Astrocyte (in vitro differentiated cells and primary cell): ENCODE data around the gene SMIM44. TPM values are rescaled to one million over a fixed set of nuclear protein-coding genes. Genes with fewer than 3 reads are reported as not detected.
A peak's percentile ranks its signal among the peaks of the same experiment; 100 is the strongest.
"Not testable (repeated sequence)": the region's sequence is repeated elsewhere in the genome, so short reads cannot be mapped to it uniquely, and the experiment has no call there.

Source experiments
- DNase-seq: peaks from one replicate; pipeline ENCODE4 v3.0.0-alpha.2; 2010; ENCODE audit warnings: low read depth
- FAIRE-seq: peaks from 2 replicates; lab custom pipeline; 2011; peaks lifted over from hg19 to GRCh38; lab: Jason Lieb, UNC
- H2AFZ ChIP-seq: 2 replicates; pipeline ENCODE4 v1.6.0; 2012; ENCODE audit warnings: low read depth, low read length, inconsistent platforms
- H3K27ac ChIP-seq: 2 replicates; pipeline ENCODE4 v1.5.1; 2011; ENCODE audit warnings: low read depth, low read length, inconsistent platforms
- H3K27me3 ChIP-seq: 2 replicates; pipeline ENCODE4 v1.6.0; 2011; ENCODE audit warnings: low read length, inconsistent platforms; ENCODE audit not compliant: insufficient read depth
- H3K36me3 ChIP-seq: 2 replicates; pipeline ENCODE4 v1.5.1; 2011; ENCODE audit warnings: low read length, inconsistent platforms; ENCODE audit not compliant: insufficient read depth
- H3K4me1 ChIP-seq: 2 replicates; pipeline ENCODE4 v1.5.1; 2011; ENCODE audit warnings: low read length, inconsistent platforms; ENCODE audit not compliant: insufficient read depth
- H3K4me2 ChIP-seq: 2 replicates; pipeline ENCODE4 v1.6.0; 2012; ENCODE audit warnings: low read length, inconsistent platforms
- H3K4me3 ChIP-seq: 2 replicates; pipeline ENCODE4 v1.5.1; 2011; ENCODE audit warnings: low read depth, mild to moderate bottlenecking, low read length, inconsistent platforms; ENCODE audit not compliant: insufficient read depth
- H3K79me2 ChIP-seq: 2 replicates; pipeline ENCODE4 v1.6.0; 2012; ENCODE audit warnings: mild to moderate bottlenecking, low read length, inconsistent platforms; ENCODE audit not compliant: insufficient read depth
- H3K9ac ChIP-seq: 2 replicates; pipeline ENCODE4 v1.6.0; 2012; ENCODE audit warnings: mild to moderate bottlenecking, low read length, inconsistent platforms
- H3K9me3 ChIP-seq: 2 replicates; pipeline ENCODE4 v1.5.1; 2012; ENCODE audit warnings: low read depth, mild to moderate bottlenecking, low read length, inconsistent platforms; ENCODE audit not compliant: insufficient read depth
- H4K20me1 ChIP-seq: 2 replicates; pipeline ENCODE4 v1.6.0; 2012; ENCODE audit warnings: low read length, inconsistent platforms; ENCODE audit not compliant: insufficient read depth
- H3K27ac Mint-ChIP-seq: one replicate; pipeline ENCODE4 v1.8.0; 2021; ENCODE audit warnings: mild to moderate bottlenecking, mixed read lengths; ENCODE audit not compliant: unreplicated experiment
- H3K27me3 Mint-ChIP-seq: one replicate; pipeline ENCODE4 v1.8.0; 2021; ENCODE audit warnings: low read depth, mixed read lengths; ENCODE audit not compliant: unreplicated experiment
- H3K36me3 Mint-ChIP-seq: one replicate; pipeline ENCODE4 v1.8.0; 2021; ENCODE audit warnings: low read depth, mixed read lengths; ENCODE audit not compliant: unreplicated experiment
- H3K4me1 Mint-ChIP-seq: one replicate; pipeline ENCODE4 v1.8.0; 2021; ENCODE audit warnings: low read depth, mixed read lengths; ENCODE audit not compliant: unreplicated experiment
- H3K4me3 Mint-ChIP-seq: one replicate; pipeline ENCODE4 v1.8.0; 2021; ENCODE audit warnings: mild to moderate bottlenecking, moderate library complexity, mixed read lengths; ENCODE audit not compliant: unreplicated experiment
- H3K9me3 Mint-ChIP-seq: one replicate; pipeline ENCODE4 v1.8.0; 2021; ENCODE audit warnings: mild to moderate bottlenecking, mixed read lengths; ENCODE audit not compliant: unreplicated experiment
- CTCF ChIP-seq: IDR thresholded peaks from 2 replicates; pipeline ENCODE4 v1.5.1; 2011; ENCODE audit warnings: low read depth, mild to moderate bottlenecking, inconsistent platforms, low read length, moderate library complexity; ENCODE audit not compliant: insufficient read depth
- EZH2 ChIP-seq: IDR thresholded peaks from 2 replicates; pipeline ENCODE4 v1.6.1; 2012; ENCODE audit warnings: mild to moderate bottlenecking, low read length, inconsistent platforms; ENCODE audit not compliant: insufficient read depth
- total RNA-seq: library from RNA; stranded (reverse); gene quantifications from 2 replicates; pipeline ENCODE4 v1.2.1, GENCODE V29; 2021

The SMIM44 gene
- total RNA-seq, 1 donor from 2014 or later: not detected

- Mint-ChIP-seq H3K27ac (peak overlapping the region; percentile 98), H3K9me3 (no peaks in the 10 kb centered on the region), H3K4me3 (peak overlapping the region; percentile 76), H3K4me1 (peaks cover 26% of the 10 kb centered on the region), H3K36me3 (peaks cover 6% of the 10 kb centered on the region), H3K27me3 (no peaks in the 10 kb centered on the region)
- TF ChIP-seq EZH2 (no peak), CTCF (no peak)
- peaks cover 78% of the 10 kb centered on the region for H3K79me2 ChIP-seq
- H2AFZ ChIP-seq: no peak overlapping the region
- H3K4me3 ChIP-seq: peak overlapping the region; percentile 12
- H3K27me3 ChIP-seq: no peaks in the 10 kb centered on the region
- H3K36me3 ChIP-seq: no peaks in the 10 kb centered on the region
- FAIRE-seq: no peak
- H3K4me2 ChIP-seq: peak overlapping the region; percentile 100
- no peak for DNase-seq
- H3K9me3 ChIP-seq: no peaks in the 10 kb centered on the region
- peaks cover 67% of the 10 kb centered on the region for H4K20me1 ChIP-seq
- peak overlapping the region; percentile 72 for H3K9ac ChIP-seq
- H3K27ac ChIP-seq: peak overlapping the region; percentile 88
- H3K4me1 ChIP-seq: peaks cover 44% of the 10 kb centered on the region
Observed at GRCh38 chr19:3508771-3509535, 25.7 kb upstream of the SMIM44 start.

GRCh38 chr19:3508121-3508661 lies 24.9 kb upstream of the SMIM44 start:
- peak overlapping the region; percentile 72 for H3K9ac ChIP-seq
- H3K27ac ChIP-seq: peak overlapping the region; percentile 88
- H3K4me3 ChIP-seq, H3K9me3 Mint-ChIP-seq, DNase-seq, H3K36me3 ChIP-seq, H2AFZ ChIP-seq, FAIRE-seq, H3K36me3 Mint-ChIP-seq, H3K9me3 ChIP-seq, H3K27me3 ChIP-seq, H3K27me3 Mint-ChIP-seq: not testable (repeated sequence)
- Mint-ChIP-seq H3K27ac (peak overlapping the region; percentile 84), H3K4me3 (peak overlapping the region; percentile 94), H3K4me1 (peaks cover 24% of the 10 kb centered on the region)
- peaks cover 36% of the 10 kb centered on the region for H3K4me1 ChIP-seq
- H3K4me2 ChIP-seq: peak overlapping the region; percentile 100
- H4K20me1 ChIP-seq: peaks cover 59% of the 10 kb centered on the region
- peaks cover 70% of the 10 kb centered on the region for H3K79me2 ChIP-seq

GRCh38 chr19:3507371-3508120 lies 24.3 kb upstream of the SMIM44 start:
- H4K20me1 ChIP-seq: peaks cover 52% of the 10 kb centered on the region
- no peak for DNase-seq
- H3K79me2 ChIP-seq: peaks cover 64% of the 10 kb centered on the region
- H3K4me3 ChIP-seq: peak overlapping the region; percentile 82
- no peak for FAIRE-seq
- H3K9ac ChIP-seq: peak overlapping the region; percentile 89
- Mint-ChIP-seq H3K9me3 (no peaks in the 10 kb centered on the region), H3K27me3 (no peaks in the 10 kb centered on the region), H3K4me1 (peaks cover 24% of the 10 kb centered on the region), H3K36me3 (peaks cover 6% of the 10 kb centered on the region), H3K27ac (peak overlapping the region; percentile 93), H3K4me3 (peak overlapping the region; percentile 94)
- H3K27me3 ChIP-seq: no peaks in the 10 kb centered on the region
- peak overlapping the region; percentile 62 for H3K27ac ChIP-seq
- peaks cover 36% of the 10 kb centered on the region for H3K4me1 ChIP-seq
- H2AFZ ChIP-seq: peak overlapping the region; percentile 9
- no peak for TF ChIP-seq EZH2
- TF ChIP-seq CTCF: no peak
- H3K36me3 ChIP-seq: no peaks in the 10 kb centered on the region
- H3K4me2 ChIP-seq: peak overlapping the region; percentile 100
- no peaks in the 10 kb centered on the region for H3K9me3 ChIP-seq
